BLaER1 treated with 17β-estradiol and CSF1 and Interleukin-3, amounts not matched to agents 10 nM and 100 nM (cell line): Measurements from ENCODE around the gene TTLL4.

ENCODE experiments used
- H3K27ac ChIP-seq, 11 experiments: shearing (Covaris generic); formaldehyde crosslinking; 2 replicates each; pipeline ENCODE4 v1.8.1; 2022
- H3K27me3 ChIP-seq, 11 experiments: shearing (Covaris generic); formaldehyde crosslinking; 2 replicates each; pipeline ENCODE4 v1.8.1; 2022
- H3K36me3 ChIP-seq, 11 experiments: shearing (Covaris generic); formaldehyde crosslinking; 2 replicates each; pipeline ENCODE4 v1.8.1; 2022
- H3K4me1 ChIP-seq, 10 experiments: shearing (Covaris generic); formaldehyde crosslinking; 2 replicates each; pipeline ENCODE4 v1.8.1; 2022
- H3K4me2 ChIP-seq, 11 experiments: shearing (Covaris generic); formaldehyde crosslinking; 2 replicates each; pipeline ENCODE4 v1.8.1; 2022
- H3K4me3 ChIP-seq, 10 experiments: shearing (Covaris generic); formaldehyde crosslinking; 2 replicates each; pipeline ENCODE4 v1.8.1; 2022
- H3K9ac ChIP-seq, 11 experiments: shearing (Covaris generic); formaldehyde crosslinking; 2 replicates each; pipeline ENCODE4 v1.8.1; 2022
- H3K9me3 ChIP-seq, 11 experiments: shearing (Covaris generic); formaldehyde crosslinking; replicated peaks in 1 of 11; 2 replicates each; pipeline ENCODE4 v1.8.1; 2022
- H4K20me1 ChIP-seq, 11 experiments: shearing (Covaris generic); formaldehyde crosslinking; 2 replicates each; pipeline ENCODE4 v1.8.1; 2022
- Cebpa-rat ChIP-seq, 11 experiments: shearing (Covaris generic); IDR thresholded peaks; 2 replicates each; pipeline ENCODE4 v1.8.1; 2022

TTLL4 gene

GRCh38 chr2:218786133-218786532 lies 75.5 kb downstream of the TTLL4 start:
- Histone ChIP-seq H3K27me3 (peaks cover 0 to 7% (median 0%) of the 10 kb centered on the region in 11 experiments; a peak in 3 of 22 replicates), H3K36me3 (peaks cover 0 to 7% (median 0%) of the 10 kb centered on the region in 11 experiments; a peak in 5 of 22 replicates), H3K4me2 (no peak overlapping the region), H4K20me1 (peaks cover 0 to under 1% (median 0%) of the 10 kb centered on the region in 11 experiments; a peak in 1 of 22 replicates), H3K4me3 (no peak overlapping the region), H3K9me3 (peaks cover 0 to 14% (median 0%) of the 10 kb centered on the region in 11 experiments; a peak in 5 of 22 replicates), H3K27ac (no peak overlapping the region), H3K4me1 (peaks cover 0 to 9% (median 0%) of the 10 kb centered on the region in 10 experiments; a peak in 2 of 20 replicates), H3K9ac (no peak overlapping the region)
- TF ChIP-seq Cebpa-rat (IDR thresholded peaks at IDR 0.05) = no peak

GRCh38 chr2:218788529-218789255 lies 78.1 kb downstream of the TTLL4 start:
- H4K20me1 ChIP-seq = peaks cover 0 to 4% (median 0%) of the 10 kb centered on the region in 11 experiments; a peak in 1 of 22 replicates
- no peak overlapping the region for H3K4me3 ChIP-seq
- peaks cover 0 to 25% (median 0%) of the 10 kb centered on the region in 11 experiments; a peak in 7 of 22 replicates for H3K27me3 ChIP-seq
- H3K9ac ChIP-seq = no peak overlapping the region
- peaks cover 0 to 11% (median 0%) of the 10 kb centered on the region in 11 experiments; a peak in 2 of 22 replicates for H3K9me3 ChIP-seq
- TF ChIP-seq Cebpa-rat (IDR thresholded peaks at IDR 0.05) = no peak
- H3K4me1 ChIP-seq = peaks cover 0 to 9% (median 0%) of the 10 kb centered on the region in 10 experiments; a peak in 2 of 20 replicates
- no peak overlapping the region for H3K4me2 ChIP-seq
- no peak overlapping the region for H3K27ac ChIP-seq
- no peaks in the 10 kb centered on the region for H3K36me3 ChIP-seq

GRCh38 chr2:218792433-218792832 lies 81.8 kb downstream of the TTLL4 start:
- no peak for TF ChIP-seq Cebpa-rat (IDR thresholded peaks at IDR 0.05)
- Histone ChIP-seq H3K9ac (no peak overlapping the region), H4K20me1 (peaks cover 0 to 4% (median 0%) of the 10 kb centered on the region in 11 experiments; a peak in 2 of 22 replicates), H3K27me3 (peaks cover 2 to 62% (median 8%) of the 10 kb centered on the region in 11 experiments; a peak in 15 of 22 replicates), H3K4me2 (no peak overlapping the region), H3K9me3 (peaks cover 0 to 11% (median 0%) of the 10 kb centered on the region in 11 experiments; a peak in 2 of 22 replicates), H3K4me3 (no peak overlapping the region), H3K36me3 (no peaks in the 10 kb centered on the region), H3K4me1 (no peaks in the 10 kb centered on the region), H3K27ac (no peak overlapping the region)

- no peaks in the 10 kb centered on the region for H3K36me3 ChIP-seq
- H3K4me1 ChIP-seq = peaks cover under 1 to 2% (median 1%) of the 10 kb centered on the region in 10 experiments; a peak in 17 of 20 replicates
- no peak overlapping the region for H3K4me3 ChIP-seq
- H3K9ac ChIP-seq = no peak overlapping the region
- no peak overlapping the region for H3K27ac ChIP-seq
- H3K4me2 ChIP-seq = no peak overlapping the region
- peak in 2 of 11 experiments; percentile 30 to 49; a peak in 2 of 22 replicates for TF ChIP-seq Cebpa-rat (IDR thresholded peaks at IDR 0.05)
- no peaks in the 10 kb centered on the region for H3K9me3 ChIP-seq
- H3K27me3 ChIP-seq = peaks cover 28 to 96% (median 51%) of the 10 kb centered on the region in 11 experiments
- H4K20me1 ChIP-seq = peaks cover 0 to 19% (median 5%) of the 10 kb centered on the region in 11 experiments; a peak in 10 of 22 replicates
These were observed 86.1 kb downstream of the TTLL4 start for GRCh38 chr2:218796691-218797090.

- Histone ChIP-seq H4K20me1 (peaks cover 0 to 27% (median 13%) of the 10 kb centered on the region in 11 experiments; a peak in 13 of 22 replicates), H3K4me3 (no peak overlapping the region), H3K9me3 (peaks cover 2 to 7% (median 6%) of the 10 kb centered on the region in 11 experiments; a peak in 19 of 22 replicates), H3K9ac (no peak overlapping the region), H3K36me3 (no peaks in the 10 kb centered on the region), H3K4me1 (peaks cover 14 to 20% (median 17%) of the 10 kb centered on the region in 10 experiments), H3K27me3 (peaks cover 37 to 97% (median 70%) of the 10 kb centered on the region in 11 experiments), H3K4me2 (no peak overlapping the region), H3K27ac (no peak overlapping the region)
- no peak for TF ChIP-seq Cebpa-rat (IDR thresholded peaks at IDR 0.05)
These were observed 88.3 kb downstream of the TTLL4 start for GRCh38 chr2:218798767-218799504.

DNA sequence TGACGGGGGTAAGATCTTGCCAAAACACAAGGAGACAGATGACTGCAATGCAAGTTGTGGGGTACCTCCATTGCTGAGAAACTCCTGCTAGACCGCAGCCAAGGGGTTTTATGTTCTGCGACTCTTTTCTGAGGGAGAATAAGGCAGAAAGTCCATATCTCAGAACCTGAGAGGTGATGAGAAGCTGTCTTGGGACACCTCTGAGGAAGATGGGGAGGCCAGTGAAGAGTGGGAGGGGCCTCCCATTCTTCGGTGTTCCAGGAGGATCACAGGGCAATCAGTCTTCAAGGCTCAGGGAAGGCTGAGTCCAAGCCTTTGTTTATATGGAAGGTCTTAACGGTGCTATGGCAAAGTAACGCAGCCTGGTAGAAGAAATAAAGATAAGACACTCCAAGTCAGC lies 89.4 kb downstream of the TTLL4 start:
- Histone ChIP-seq H3K36me3 (peaks cover 0 to 10% (median 0%) of the 10 kb centered on the region in 11 experiments; a peak in 2 of 22 replicates), H3K4me3 (no peak overlapping the region), H3K4me1 (peaks cover 14 to 21% (median 17%) of the 10 kb centered on the region in 10 experiments), H4K20me1 (peaks cover 0 to 27% (median 13%) of the 10 kb centered on the region in 11 experiments; a peak in 13 of 22 replicates), H3K9me3 (peaks cover 12 to 18% (median 16%) of the 10 kb centered on the region in 11 experiments), H3K27ac (no peak overlapping the region), H3K4me2 (no peak overlapping the region), H3K9ac (no peak overlapping the region), H3K27me3 (peaks cover 43 to 97% (median 81%) of the 10 kb centered on the region in 11 experiments)
- no peak for TF ChIP-seq Cebpa-rat (IDR thresholded peaks at IDR 0.05)

- H4K20me1 ChIP-seq = peaks cover 0 to 27% (median 13%) of the 10 kb centered on the region in 11 experiments; a peak in 13 of 22 replicates
- no peak overlapping the region for H3K9ac ChIP-seq
- peaks cover 12 to 21% (median 17%) of the 10 kb centered on the region in 11 experiments for H3K9me3 ChIP-seq
- no peak overlapping the region for H3K4me3 ChIP-seq
- H3K27me3 ChIP-seq = peaks cover 56 to 95% (median 86%) of the 10 kb centered on the region in 11 experiments
- no peak for TF ChIP-seq Cebpa-rat (IDR thresholded peaks at IDR 0.05)
- H3K4me1 ChIP-seq = peaks cover 32 to 46% (median 34%) of the 10 kb centered on the region in 10 experiments
- peaks cover 0 to 10% (median 0%) of the 10 kb centered on the region in 11 experiments; a peak in 2 of 22 replicates for H3K36me3 ChIP-seq
- peak overlapping the region; percentile 44 to 72 (median 64) for H3K4me2 ChIP-seq
- H3K27ac ChIP-seq = no peak overlapping the region
These were observed 91.9 kb downstream of the TTLL4 start for GRCh38 chr2:218802386-218802994.

- Histone ChIP-seq H3K36me3 (peaks cover 0 to 10% (median 0%) of the 10 kb centered on the region in 11 experiments; a peak in 2 of 22 replicates), H3K27ac (no peak overlapping the region), H3K4me1 (peaks cover 32 to 66% (median 34%) of the 10 kb centered on the region in 10 experiments), H3K27me3 (peaks cover 49 to 95% (median 73%) of the 10 kb centered on the region in 11 experiments), H3K4me2 (peak overlapping the region in 1 of 11 experiments; percentile 77; a peak in 1 of 22 replicates), H3K4me3 (no peak overlapping the region), H4K20me1 (peaks cover 0 to 17% (median 12%) of the 10 kb centered on the region in 11 experiments; a peak in 13 of 22 replicates), H3K9ac (no peak overlapping the region), H3K9me3 (peaks cover 12 to 21% (median 17%) of the 10 kb centered on the region in 11 experiments)
- TF ChIP-seq Cebpa-rat (IDR thresholded peaks at IDR 0.05) = no peak
These were observed 94.2 kb downstream of the TTLL4 start for GRCh38 chr2:218804817-218805216.
